IMR-90 (cell line): ENCODE results near the gene COL8A1. TPM values are rescaled to one million over a fixed set of nuclear protein-coding genes. Genes with fewer than 3 reads are reported as not detected.

ENCODE experiments used
- ATAC-seq: fragments of 200-7000 bp; cut with Tn5 transposase; 2 replicates; pipeline ENCODE4 v1.9.1; 2020; ENCODE audit warnings: low read depth, mild to moderate bottlenecking, moderate library complexity
- BruUV-seq: library from RNA; stranded (reverse); fragments of 400-500 nt; replicated peaks from 2 replicates; lab custom pipeline; 2021; lab: Mats Ljungman, UMichigan
- CTCF ChIA-PET: fragments of 300-600 bp; formaldehyde crosslinking; extraction: SDS; loops from one replicate; lab custom pipeline; 2021; ENCODE audit warnings: antibody characterized with exemption; lab: Yijun Ruan, JAX
- POLR2A ChIA-PET: fragments of 300-600 bp; sonication (Branson Sonifier 250); formaldehyde crosslinking; loops from one replicate; lab custom pipeline; 2022; ENCODE audit warnings: antibody characterized with exemption; ENCODE audit not compliant: unreplicated experiment; lab: Charles Lee
- DNase-seq: peaks from one replicate; pipeline ENCODE4 v3.0.0; 2013
- H2AFZ ChIP-seq: replicated peaks from 2 replicates; pipeline ENCODE3; 2013; ENCODE audit warnings: low read length, mild to moderate bottlenecking; ENCODE audit not compliant: poor library complexity
- H2AK5ac ChIP-seq: 2 replicates; pipeline ENCODE4 v1.6.1; 2013; ENCODE audit warnings: low read depth, low read length, inconsistent platforms
- H2AK9ac ChIP-seq: replicated peaks from 2 replicates; pipeline ENCODE3; 2013; ENCODE audit warnings: mild to moderate bottlenecking, low read depth, low read length, moderate library complexity; ENCODE audit not compliant: poor library complexity
- H2BK120ac ChIP-seq: 2 replicates; pipeline ENCODE4 v1.6.1; 2013; ENCODE audit warnings: low read depth, low read length, inconsistent platforms
- H2BK15ac ChIP-seq: 3 replicates; pipeline ENCODE4 v1.6.1; 2013; ENCODE audit warnings: low read depth, low read length, inconsistent platforms
- H2BK20ac ChIP-seq: 2 replicates; pipeline ENCODE4 v1.6.1; 2013; ENCODE audit warnings: low read depth, mild to moderate bottlenecking, inconsistent platforms, low read length, moderate library complexity
- H2BK5ac ChIP-seq: 2 replicates; pipeline ENCODE4 v1.6.1; 2013; ENCODE audit warnings: mild to moderate bottlenecking, low read depth, low read length, inconsistent platforms; ENCODE audit not compliant: poor library complexity, severe bottlenecking
- H3K14ac ChIP-seq: replicated peaks from 2 replicates; pipeline ENCODE4 v1.6.1; 2013; ENCODE audit warnings: low read depth, low read length, inconsistent platforms
- H3K18ac ChIP-seq: 2 replicates; pipeline ENCODE4 v1.6.1; 2013; ENCODE audit warnings: low read depth, low read length, control low read depth
- H3K23ac ChIP-seq: 2 replicates; pipeline ENCODE4 v1.6.1; 2013; ENCODE audit warnings: low read depth, low read length, inconsistent platforms
- H3K27ac ChIP-seq: 2 replicates; pipeline ENCODE4 v1.5.1; 2013; ENCODE audit warnings: mild to moderate bottlenecking, control low read depth, low read length; ENCODE audit not compliant: insufficient read depth
- H3K27me3 ChIP-seq: 2 replicates; pipeline ENCODE4 v1.6.1; 2013; ENCODE audit warnings: low read length; ENCODE audit not compliant: control insufficient read depth, insufficient read depth
- H3K36me3 ChIP-seq: 2 replicates; pipeline ENCODE4 v1.6.1; 2013; ENCODE audit warnings: low read length, mixed read lengths; ENCODE audit not compliant: control insufficient read depth, insufficient read depth
- H3K4ac ChIP-seq: 2 replicates; pipeline ENCODE4 v1.6.1; 2013; ENCODE audit warnings: low read depth, low read length, inconsistent platforms
- H3K4me1 ChIP-seq: 2 replicates; pipeline ENCODE4 v1.6.1; 2013; ENCODE audit warnings: low read length, mixed read lengths; ENCODE audit not compliant: control insufficient read depth, insufficient read depth
- H3K4me2 ChIP-seq: 2 replicates; pipeline ENCODE4 v1.6.1; 2013; ENCODE audit warnings: low read depth, mild to moderate bottlenecking, control low read depth, low read length, moderate library complexity
- H3K4me3 ChIP-seq: 2 replicates; pipeline ENCODE4 v1.5.1; 2013; ENCODE audit warnings: low read depth, mild to moderate bottlenecking, control low read depth, low read length, moderate library complexity; ENCODE audit not compliant: insufficient read depth
- H3K56ac ChIP-seq: 2 replicates; pipeline ENCODE4 v1.6.1; 2013; ENCODE audit warnings: low read length, inconsistent platforms; ENCODE audit not compliant: insufficient read depth; ENCODE audit errors: extremely low read depth
- H3K79me1 ChIP-seq, 2 experiments: 2 replicates each; pipeline ENCODE4 v1.6.1; 2013; ENCODE audit warnings: low read length in 2 of 2, inconsistent platforms in 1 of 2, low read depth in 1 of 2
- H3K9ac ChIP-seq: 2 replicates; pipeline ENCODE4 v1.6.1; 2013; ENCODE audit warnings: low read depth, low read length, control low read depth
- H3K9me1 ChIP-seq: 2 replicates; pipeline ENCODE4 v1.6.1; 2013; ENCODE audit warnings: low read length, inconsistent platforms; ENCODE audit not compliant: insufficient read depth
- H3K9me3 ChIP-seq: 2 replicates; pipeline ENCODE4 v1.6.1; 2013; ENCODE audit warnings: low read length; ENCODE audit not compliant: control insufficient read depth, insufficient read depth
- H4K20me1 ChIP-seq: 2 replicates; pipeline ENCODE4 v1.6.1; 2013; ENCODE audit warnings: low read length, inconsistent platforms; ENCODE audit not compliant: insufficient read depth
- H4K5ac ChIP-seq: 2 replicates; pipeline ENCODE4 v1.6.1; 2013; ENCODE audit warnings: mild to moderate bottlenecking, low read depth, low read length, control low read depth
- H4K8ac ChIP-seq, 2 experiments: 2 replicates each; pipeline ENCODE4 v1.6.1; 2013; ENCODE audit warnings: low read depth in 2 of 2, low read length in 2 of 2, control low read depth in 1 of 2, inconsistent platforms in 1 of 2
- H4K91ac ChIP-seq: 2 replicates; pipeline ENCODE4 v1.6.1; 2013; ENCODE audit warnings: low read depth, low read length, inconsistent platforms; ENCODE audit not compliant: insufficient read depth
- BHLHE40 ChIP-seq: fragments of 150-350 bp; IDR thresholded peaks from 2 replicates; pipeline ENCODE4 v1.6.1; 2016; ENCODE audit warnings: mild to moderate bottlenecking, low read depth, low read length
- CEBPB ChIP-seq: IDR thresholded peaks from 2 replicates; pipeline ENCODE4 v1.6.1; 2012; ENCODE audit warnings: low read depth, low read length, improper control_type of control experiment
- CHD1 ChIP-seq: IDR thresholded peaks from 2 replicates; pipeline ENCODE4 v1.6.1; 2012; ENCODE audit warnings: low read depth, low read length, improper control_type of control experiment
- FOS ChIP-seq: fragments of 150-350 bp; IDR thresholded peaks from 2 replicates; pipeline ENCODE4 v1.6.1; 2016; ENCODE audit warnings: low read depth, low read length
- MAFK ChIP-seq: IDR thresholded peaks from 2 replicates; pipeline ENCODE4 v1.6.1; 2012; ENCODE audit warnings: low read depth, low read length, improper control_type of control experiment
- MAZ ChIP-seq: IDR thresholded peaks from 2 replicates; pipeline ENCODE4 v1.6.1; 2012; ENCODE audit warnings: low read depth, mild to moderate bottlenecking, low read length, improper control_type of control experiment, moderate library complexity, borderline replicate concordance
- MXI1 ChIP-seq: IDR thresholded peaks from 2 replicates; pipeline ENCODE4 v1.6.1; 2012; ENCODE audit warnings: low read depth, mild to moderate bottlenecking, low read length, moderate library complexity, borderline replicate concordance
- NFE2L2 ChIP-seq: fragments of 150-350 bp; IDR thresholded peaks from 2 replicates; pipeline ENCODE4 v1.6.1; 2016; ENCODE audit warnings: low read depth, mild to moderate bottlenecking, low read length
- POLR2A ChIP-seq: IDR thresholded peaks from 2 replicates; pipeline ENCODE4 v1.6.1; 2012; ENCODE audit warnings: mild to moderate bottlenecking, low read depth, low read length
- RAD21 ChIP-seq: IDR thresholded peaks from 2 replicates; pipeline ENCODE4 v1.6.1; 2012; ENCODE audit warnings: low read length, improper control_type of control experiment
- RCOR1 ChIP-seq: IDR thresholded peaks from 2 replicates; pipeline ENCODE4 v1.6.1; 2012; ENCODE audit warnings: mild to moderate bottlenecking, low read length, improper control_type of control experiment; ENCODE audit not compliant: insufficient replicate concordance
- RFX5 ChIP-seq: IDR thresholded peaks from 2 replicates; pipeline ENCODE4 v1.8.0; 2012; ENCODE audit warnings: low read depth, mild to moderate bottlenecking, low read length, moderate library complexity
- SMC3 ChIP-seq: fragments of 150-350 bp; IDR thresholded peaks from 2 replicates; pipeline ENCODE4 v1.6.1; 2016; ENCODE audit warnings: low read depth, mild to moderate bottlenecking, antibody characterized with exemption, low read length, moderate library complexity
- WGBS, 2 experiments: methylation state at CpG; one replicate each; pipeline versions ENCODE4 v1.1.5 to v1.1.7; 2013; ENCODE audit warnings: missing lambda C conversion rate in 2 of 2; ENCODE audit not compliant: insufficient read length in 1 of 2; ENCODE audit errors: extremely low coverage in 2 of 2; 5-methylcytosine and 5-hydroxymethylcytosine counted together
- dilution Hi-C: fragments of 300-500 bp; cut with HindIII; formaldehyde crosslinking; loops from one replicate; pipeline ENCODE4 v1.14.3; 2018; ENCODE audit warnings: low sequenced_read_pairs; ENCODE audit not compliant: unreplicated experiment
- in situ Hi-C: fragments of 300-500 bp; cut with MboI; formaldehyde crosslinking; loops from 3 replicates; pipeline ENCODE4 v1.14.3; 2019; ENCODE audit warnings: low sequenced_read_pairs, inconsistent platforms, mixed read lengths
- intact Hi-C: fragments of 100-400 bp; cut with micrococcal nuclease; formaldehyde crosslinking; loops from 2 replicates; pipeline ENCODE4 v1.10.0; 2022
- polyA plus RNA-seq, 3 experiments: library from polyadenylated mRNA; depleted of rRNA; stranded (reverse); fragments of >200 nt; gene quantifications; 2 replicates each; pipeline ENCODE4 v1.2.3, GENCODE V29; 2012; ENCODE audit warnings: low replicate concordance in 1 of 3
- total RNA-seq: library from RNA; depleted of rRNA; stranded (reverse); fragments of >200 nt; gene quantifications from 2 replicates; pipeline ENCODE4 v1.2.3, GENCODE V29; 2012
- TF ChIP-seq, protein P1 (sequence below): fragments of 150-350 bp; IDR thresholded peaks from 2 replicates; pipeline ENCODE4 v1.6.1; 2016; ENCODE audit warnings: low read depth, mild to moderate bottlenecking, low read length, moderate library complexity, borderline replicate concordance
- TF ChIP-seq, protein P2 (sequence below): conservative IDR thresholded peaks from 2 replicates; pipeline ENCODE4 v1.5.1; 2012; ENCODE audit warnings: mild to moderate bottlenecking, low read depth, low read length, improper control_type of control experiment
- TF ChIP-seq, protein P3 (sequence below): fragments of 150-350 bp; IDR thresholded peaks from 2 replicates; pipeline ENCODE4 v1.6.1; 2017; ENCODE audit warnings: mild to moderate bottlenecking, antibody characterized with exemption, low read length, low read depth

The COL8A1 gene
- total and polyA plus RNA-seq, 2 of the 4 experiments (the other 2 are of a cell fraction): 119 to 151 TPM

DNA sequence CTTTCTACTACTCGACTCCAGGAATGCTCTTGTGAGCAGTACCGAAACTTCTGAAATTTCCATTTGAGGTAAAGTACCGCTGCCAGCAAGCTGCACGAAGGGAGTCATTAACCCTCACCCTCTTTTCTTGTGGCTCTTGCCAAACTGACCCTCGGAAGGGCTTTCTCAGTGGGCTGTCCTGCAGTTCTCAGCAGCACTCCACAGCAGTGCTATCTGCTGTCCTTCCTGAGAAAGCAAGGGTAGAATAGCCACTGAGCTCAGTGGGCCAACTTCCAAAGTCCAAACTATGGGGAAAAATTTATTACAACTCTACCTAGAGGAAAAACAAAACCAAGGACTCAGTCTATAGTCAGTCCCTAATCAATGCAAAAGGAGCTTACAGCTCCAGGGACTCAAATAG is 38.5 kb upstream of the COL8A1 start:
- no peak overlapping the region for H4K91ac ChIP-seq
- H4K20me1 ChIP-seq: no peaks in the 10 kb centered on the region
- H2BK15ac ChIP-seq: no peak overlapping the region
- H3K4me1 ChIP-seq: no peaks in the 10 kb centered on the region
- no peak overlapping the region for H4K5ac ChIP-seq
- no peak overlapping the region for H3K27ac ChIP-seq
- TF ChIP-seq, protein P1, sequence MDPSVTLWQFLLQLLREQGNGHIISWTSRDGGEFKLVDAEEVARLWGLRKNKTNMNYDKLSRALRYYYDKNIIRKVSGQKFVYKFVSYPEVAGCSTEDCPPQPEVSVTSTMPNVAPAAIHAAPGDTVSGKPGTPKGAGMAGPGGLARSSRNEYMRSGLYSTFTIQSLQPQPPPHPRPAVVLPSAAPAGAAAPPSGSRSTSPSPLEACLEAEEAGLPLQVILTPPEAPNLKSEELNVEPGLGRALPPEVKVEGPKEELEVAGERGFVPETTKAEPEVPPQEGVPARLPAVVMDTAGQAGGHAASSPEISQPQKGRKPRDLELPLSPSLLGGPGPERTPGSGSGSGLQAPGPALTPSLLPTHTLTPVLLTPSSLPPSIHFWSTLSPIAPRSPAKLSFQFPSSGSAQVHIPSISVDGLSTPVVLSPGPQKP: no peak
- TF ChIP-seq, protein P2, sequence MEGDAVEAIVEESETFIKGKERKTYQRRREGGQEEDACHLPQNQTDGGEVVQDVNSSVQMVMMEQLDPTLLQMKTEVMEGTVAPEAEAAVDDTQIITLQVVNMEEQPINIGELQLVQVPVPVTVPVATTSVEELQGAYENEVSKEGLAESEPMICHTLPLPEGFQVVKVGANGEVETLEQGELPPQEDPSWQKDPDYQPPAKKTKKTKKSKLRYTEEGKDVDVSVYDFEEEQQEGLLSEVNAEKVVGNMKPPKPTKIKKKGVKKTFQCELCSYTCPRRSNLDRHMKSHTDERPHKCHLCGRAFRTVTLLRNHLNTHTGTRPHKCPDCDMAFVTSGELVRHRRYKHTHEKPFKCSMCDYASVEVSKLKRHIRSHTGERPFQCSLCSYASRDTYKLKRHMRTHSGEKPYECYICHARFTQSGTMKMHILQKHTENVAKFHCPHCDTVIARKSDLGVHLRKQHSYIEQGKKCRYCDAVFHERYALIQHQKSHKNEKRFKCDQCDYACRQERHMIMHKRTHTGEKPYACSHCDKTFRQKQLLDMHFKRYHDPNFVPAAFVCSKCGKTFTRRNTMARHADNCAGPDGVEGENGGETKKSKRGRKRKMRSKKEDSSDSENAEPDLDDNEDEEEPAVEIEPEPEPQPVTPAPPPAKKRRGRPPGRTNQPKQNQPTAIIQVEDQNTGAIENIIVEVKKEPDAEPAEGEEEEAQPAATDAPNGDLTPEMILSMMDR: no peak
- TF ChIP-seq RAD21: no peak
- TF ChIP-seq CHD1: no peak
- TF ChIP-seq BHLHE40: no peak
- no peak for TF ChIP-seq SMC3
- TF ChIP-seq, protein P3, sequence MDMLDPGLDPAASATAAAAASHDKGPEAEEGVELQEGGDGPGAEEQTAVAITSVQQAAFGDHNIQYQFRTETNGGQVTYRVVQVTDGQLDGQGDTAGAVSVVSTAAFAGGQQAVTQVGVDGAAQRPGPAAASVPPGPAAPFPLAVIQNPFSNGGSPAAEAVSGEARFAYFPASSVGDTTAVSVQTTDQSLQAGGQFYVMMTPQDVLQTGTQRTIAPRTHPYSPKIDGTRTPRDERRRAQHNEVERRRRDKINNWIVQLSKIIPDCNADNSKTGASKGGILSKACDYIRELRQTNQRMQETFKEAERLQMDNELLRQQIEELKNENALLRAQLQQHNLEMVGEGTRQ: no peak
- TF ChIP-seq NFE2L2: no peak
- no peak for TF ChIP-seq MXI1
- TF ChIP-seq MAZ: no peak
- TF ChIP-seq RCOR1: no peak
- no peak for TF ChIP-seq MAFK
- no peak for TF ChIP-seq POLR2A
- no peak for TF ChIP-seq RFX5
- TF ChIP-seq CEBPB: no peak
- TF ChIP-seq FOS: no peak
- no peak overlapping the region for H3K9ac ChIP-seq
- intact Hi-C loops: no loop called here
- BruUV-seq: no TSS peak
- no peak overlapping the region for H3K23ac ChIP-seq
- dilution Hi-C loops: no loop called here
- no peak overlapping the region for H2AK9ac ChIP-seq
- H3K27me3 ChIP-seq: no peaks in the 10 kb centered on the region
- H2BK5ac ChIP-seq: no peak overlapping the region
- no peak overlapping the region for H2BK20ac ChIP-seq
- H3K4me2 ChIP-seq: no peak overlapping the region
- in situ Hi-C loops: no loop called here
- no peak overlapping the region for H3K4ac ChIP-seq
- H2AK5ac ChIP-seq: no peak overlapping the region
- H3K18ac ChIP-seq: no peak overlapping the region
- POLR2A ChIA-PET: no interaction called here
- WGBS, 2 experiments: 89% methylated on average over 3 of the region's 5 CpGs; no CpG with 5 or more reads in 1 of the 2 experiments
- no peak overlapping the region for H3K56ac ChIP-seq
- CTCF ChIA-PET: no interaction called here
- DNase-seq (no peak), ATAC-seq (no peak)
- H3K9me3 ChIP-seq: no peaks in the 10 kb centered on the region
- H3K79me1 ChIP-seq: no peaks in the 10 kb centered on the region
- H2AFZ ChIP-seq: no peak overlapping the region
- H3K4me3 ChIP-seq: no peak overlapping the region
- H2BK120ac ChIP-seq: no peak overlapping the region
- no peak overlapping the region for H4K8ac ChIP-seq
- H3K36me3 ChIP-seq: no peaks in the 10 kb centered on the region
- H3K14ac ChIP-seq: no peak overlapping the region
- no peaks in the 10 kb centered on the region for H3K9me1 ChIP-seq
